Dedifferentiated amniotic fluid mesenchymal stem cell (primary cell): Measurements from ENCODE around the gene SCAF11.
A peak's percentile ranks its signal among the peaks of the same experiment; 100 is the strongest.

Experiments used
- DNase-seq: peaks from one replicate; pipeline ENCODE4 v3.0.0-alpha.2; 2016; ENCODE audit errors: extremely low spot score

SCAF11 gene

DNA sequence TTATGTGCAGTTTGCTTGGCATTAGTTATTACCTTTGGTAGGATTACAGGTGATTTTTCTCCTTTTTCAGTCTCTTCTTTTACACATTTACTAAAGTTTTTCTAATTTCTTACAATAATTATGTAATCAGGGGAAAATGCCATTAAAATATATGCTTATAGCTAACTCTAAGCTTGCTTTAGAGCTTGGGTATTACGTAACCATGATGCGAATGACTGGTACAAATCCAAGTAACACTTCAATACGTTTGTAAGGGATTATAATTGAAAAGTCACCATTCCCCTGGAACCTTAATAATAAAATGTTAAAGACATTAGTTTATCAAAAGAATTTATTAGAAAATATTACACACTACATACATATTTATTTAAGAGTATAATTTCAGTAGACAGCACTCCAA lies 71.6 kb downstream of the SCAF11 start:
- DNase-seq, result no peak

DNA sequence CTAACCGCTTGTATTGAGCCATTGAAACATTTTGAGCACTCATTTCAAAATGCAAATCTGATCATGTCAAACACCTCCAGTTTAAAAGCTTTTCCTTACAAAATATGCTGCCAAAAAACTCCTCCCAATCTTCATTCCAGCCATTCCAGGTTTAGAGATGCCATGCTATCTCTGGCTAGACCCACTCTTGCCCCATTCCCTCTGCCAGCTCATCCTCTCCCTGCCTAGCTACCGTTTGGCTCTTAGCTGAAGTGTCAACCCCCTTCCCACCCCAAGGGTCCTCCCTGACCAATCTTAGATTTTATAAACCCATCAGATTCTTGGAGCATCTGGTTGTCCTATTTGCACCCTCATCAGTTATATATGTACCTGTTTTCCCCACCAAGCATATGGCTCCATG lies 75.0 kb downstream of the SCAF11 start:
- no peak for DNase-seq

DNA sequence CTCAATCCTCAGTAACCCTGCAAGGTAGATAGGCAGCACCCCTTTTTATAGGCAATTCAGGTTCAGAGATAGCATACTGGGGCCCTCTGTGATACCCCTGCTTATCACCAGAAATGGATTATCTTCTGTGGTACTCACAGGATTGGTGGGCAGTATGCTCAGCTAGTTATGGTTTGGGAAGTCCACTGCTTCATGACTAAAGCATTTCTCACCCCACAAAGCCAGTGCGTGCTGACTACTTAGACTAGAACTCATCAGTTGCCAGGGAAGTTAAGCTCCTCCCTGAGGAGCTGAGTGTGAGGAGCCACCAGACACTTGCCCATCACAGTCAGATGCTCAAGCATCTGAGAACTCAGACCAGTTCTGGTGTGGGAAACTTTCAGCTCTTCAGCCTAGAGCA lies 76.3 kb downstream of the SCAF11 start:
- DNase-seq, result peak; percentile 56

DNA sequence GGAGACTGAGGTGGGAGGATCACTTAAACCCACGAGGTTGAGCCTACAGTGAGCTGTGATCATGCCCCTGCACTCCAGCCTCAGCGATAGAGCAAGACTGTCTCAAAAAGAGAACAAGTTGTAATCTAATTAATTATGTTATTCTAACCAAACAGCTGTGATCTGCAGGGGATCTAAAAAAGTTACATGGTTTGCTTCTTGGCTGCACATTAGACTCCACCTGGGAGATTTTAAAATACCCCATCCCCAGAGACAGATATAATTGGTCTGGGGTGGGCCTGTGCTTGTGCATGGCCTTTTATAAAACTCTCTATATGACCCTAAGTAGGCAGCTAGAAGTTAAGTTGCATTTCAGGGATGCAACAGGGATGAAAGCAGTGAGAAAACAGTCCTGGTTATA lies 76.7 kb downstream of the SCAF11 start:
- DNase-seq, result no peak

DNA sequence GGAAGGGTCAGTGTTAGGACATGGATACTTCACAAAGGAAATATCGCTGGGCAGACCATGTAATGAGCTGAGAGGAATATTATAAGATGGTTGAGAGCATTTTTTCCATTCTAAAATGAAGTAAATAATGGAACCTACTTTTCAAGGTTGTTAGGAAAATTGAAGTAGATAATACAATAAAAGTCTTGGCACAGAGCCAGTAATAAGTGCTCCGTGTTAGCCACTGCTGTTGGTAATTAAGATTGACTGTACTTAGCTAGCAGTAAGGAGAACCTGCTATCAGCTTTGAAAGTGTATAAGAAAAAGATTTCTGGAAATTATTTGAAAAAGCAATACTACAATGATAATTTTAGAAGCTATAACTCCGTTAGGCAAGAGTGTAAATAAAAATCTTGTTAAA lies 77.6 kb downstream of the SCAF11 start:
- no peak for DNase-seq

DNA sequence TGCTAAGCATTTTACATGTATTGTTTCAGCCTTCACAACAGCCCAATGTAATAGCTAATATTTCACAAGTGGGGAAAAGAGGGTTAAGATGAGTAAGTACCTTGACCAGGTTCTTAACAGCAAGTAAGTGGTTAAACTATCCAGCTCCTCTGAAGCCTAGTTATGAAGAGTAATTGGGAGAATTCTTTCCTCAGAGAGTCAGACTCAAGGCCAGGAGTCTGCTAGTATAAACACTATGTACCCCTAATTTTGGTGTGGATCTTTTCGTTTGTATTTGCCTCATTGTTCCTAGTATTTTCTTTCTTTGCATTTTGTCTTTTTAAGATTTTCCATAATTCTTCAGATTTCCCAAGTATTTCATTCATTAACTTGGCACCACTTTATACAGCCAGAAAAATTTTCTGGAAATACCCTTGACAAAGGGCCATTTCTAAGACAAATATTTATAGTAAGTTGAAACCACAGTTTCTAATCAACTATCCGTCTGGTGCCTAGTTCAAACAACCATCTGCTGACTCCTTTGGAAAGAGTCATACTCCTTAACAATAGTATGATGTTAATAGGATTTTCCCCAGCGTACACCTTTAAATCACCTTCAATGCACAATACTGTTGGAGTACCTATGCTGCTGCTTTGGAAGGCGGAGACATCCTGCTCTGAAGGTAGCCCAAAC lies 81.2 kb downstream of the SCAF11 start:
- DNase-seq, result no peak

DNA sequence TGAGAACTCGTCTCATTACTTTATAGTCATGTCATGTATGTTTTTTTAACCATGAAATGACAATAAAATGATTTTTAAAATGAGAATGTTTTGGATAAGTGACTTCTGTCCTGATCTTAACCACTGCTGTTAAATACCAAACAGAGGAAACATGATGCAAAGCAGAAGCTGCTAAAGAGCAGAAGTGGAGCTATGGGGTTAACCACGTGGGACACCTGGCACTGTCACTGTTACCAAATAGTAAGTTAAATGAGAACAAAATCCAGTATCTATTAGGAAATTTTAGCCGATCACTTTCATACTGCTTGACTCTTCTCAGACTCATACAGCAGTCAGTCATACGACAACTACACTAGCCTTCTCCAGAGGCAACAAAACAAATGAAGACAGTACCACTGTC lies 82.4 kb downstream of the SCAF11 start:
- no peak for DNase-seq

DNA sequence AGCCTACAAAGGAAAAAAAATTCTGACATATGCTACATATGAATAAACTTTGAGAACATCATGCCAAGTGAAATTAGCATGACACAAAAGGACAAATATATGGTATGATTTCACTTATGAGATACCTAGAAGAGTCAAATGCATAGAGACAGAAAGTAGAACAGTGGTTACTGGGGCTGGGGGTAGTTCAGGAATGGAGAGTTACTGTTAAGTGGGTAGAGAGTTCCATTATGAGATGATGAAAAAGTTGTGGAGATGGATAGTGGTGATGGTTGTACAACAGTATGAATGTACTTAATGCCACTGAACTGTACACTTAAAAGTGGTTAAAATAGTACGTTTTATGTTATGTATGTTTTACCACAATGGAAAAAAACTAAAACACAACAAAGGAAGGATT lies 92.3 kb downstream of the SCAF11 start:
- DNase-seq, result no peak

DNA sequence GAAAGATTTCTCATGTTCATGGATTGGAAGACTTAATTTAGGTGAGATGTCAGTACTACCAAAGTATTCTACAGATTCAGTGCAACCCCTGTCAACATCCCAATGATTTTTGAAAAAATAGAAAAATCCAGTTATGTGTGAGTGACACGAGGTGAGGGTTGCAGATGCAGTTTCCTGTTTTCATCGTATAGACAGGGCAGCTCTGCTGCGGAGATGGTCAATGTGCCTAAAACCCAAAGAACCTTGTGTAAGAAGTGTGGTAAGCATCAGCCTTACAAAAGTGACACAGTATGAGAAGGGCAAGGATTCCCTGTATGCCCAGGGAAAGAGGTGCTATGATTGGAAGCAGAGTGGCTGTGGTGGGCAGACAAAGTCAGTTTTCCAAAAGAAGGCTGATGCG lies 94.4 kb downstream of the SCAF11 start:
- no peak for DNase-seq

DNA sequence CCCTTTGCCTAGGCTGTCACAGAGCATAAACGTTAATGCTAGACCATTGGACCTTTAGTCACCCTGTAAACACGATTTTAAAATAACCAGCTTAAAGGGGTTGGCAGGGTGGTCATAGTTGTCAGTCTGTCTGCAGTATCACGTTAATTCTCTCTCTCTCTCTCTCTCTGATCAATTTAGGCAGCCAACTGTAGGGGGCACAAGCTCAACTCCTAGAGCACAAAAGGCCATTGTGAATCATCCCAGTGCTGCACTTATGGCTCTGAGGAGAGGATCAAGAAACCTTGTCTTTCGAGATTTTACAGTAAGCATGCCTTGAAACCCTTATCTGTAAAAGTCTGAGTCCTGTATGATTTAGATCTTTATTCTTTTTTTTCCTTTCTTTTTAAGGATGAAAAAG lies 97.1 kb downstream of the SCAF11 start:
- no peak for DNase-seq

DNA sequence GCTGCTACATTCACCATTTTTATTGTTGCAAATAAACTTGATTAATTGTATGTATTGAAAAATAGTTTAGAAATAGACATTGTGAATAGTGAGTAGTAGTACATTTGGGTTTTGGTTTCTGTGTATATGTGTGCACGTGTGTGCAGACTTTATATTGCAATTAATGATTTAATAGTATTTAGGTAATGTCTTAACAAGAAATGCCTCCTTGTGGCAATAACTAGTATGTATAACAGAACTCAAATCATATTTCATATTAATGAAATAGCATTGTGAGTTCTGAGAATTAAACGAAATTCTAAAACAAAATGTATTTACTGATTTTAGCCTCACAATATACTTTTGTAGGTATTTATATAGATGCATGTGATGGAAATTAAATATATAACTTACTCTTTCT lies 100.1 kb downstream of the SCAF11 start:
- no peak for DNase-seq

DNA sequence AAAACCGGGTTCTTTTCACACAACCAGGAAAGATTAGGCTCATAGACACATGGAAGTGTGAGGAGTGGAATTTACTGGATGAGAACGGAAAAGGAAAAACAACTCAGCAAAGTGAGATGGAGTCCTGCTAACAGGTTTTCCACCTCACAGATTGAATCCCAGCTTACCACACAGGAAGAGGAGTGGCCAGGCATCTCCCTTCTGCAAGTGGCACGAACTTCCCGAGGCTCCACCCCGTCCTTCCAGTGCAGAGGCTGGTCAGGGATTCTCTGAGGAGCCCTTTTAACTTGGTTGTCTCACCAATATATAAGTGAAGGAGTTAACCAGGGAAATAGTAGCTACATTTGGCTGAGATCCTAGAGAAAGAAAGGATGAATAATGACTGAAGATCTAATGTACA lies 102.8 kb downstream of the SCAF11 start:
- DNase-seq, result no peak

DNA sequence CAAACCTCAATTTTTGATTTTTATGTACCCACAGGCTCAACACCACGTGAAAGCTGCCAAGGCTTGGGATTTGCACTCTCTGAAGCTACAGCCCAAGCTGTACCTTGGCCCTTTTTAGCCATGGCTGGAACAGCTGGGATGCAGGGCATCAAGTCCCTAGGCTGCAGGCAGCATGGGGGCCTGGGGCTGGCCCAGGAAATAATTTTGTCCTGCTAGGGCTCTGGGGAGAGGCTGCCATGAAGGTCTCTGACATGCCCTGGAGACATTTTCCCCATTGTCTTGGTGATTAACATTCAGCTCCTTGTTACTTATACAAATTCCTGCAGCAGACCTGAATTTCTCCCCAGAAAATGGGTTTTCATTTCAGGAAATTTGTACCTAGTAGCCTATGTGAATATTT lies 103.7 kb downstream of the SCAF11 start:
- no peak for DNase-seq

DNA sequence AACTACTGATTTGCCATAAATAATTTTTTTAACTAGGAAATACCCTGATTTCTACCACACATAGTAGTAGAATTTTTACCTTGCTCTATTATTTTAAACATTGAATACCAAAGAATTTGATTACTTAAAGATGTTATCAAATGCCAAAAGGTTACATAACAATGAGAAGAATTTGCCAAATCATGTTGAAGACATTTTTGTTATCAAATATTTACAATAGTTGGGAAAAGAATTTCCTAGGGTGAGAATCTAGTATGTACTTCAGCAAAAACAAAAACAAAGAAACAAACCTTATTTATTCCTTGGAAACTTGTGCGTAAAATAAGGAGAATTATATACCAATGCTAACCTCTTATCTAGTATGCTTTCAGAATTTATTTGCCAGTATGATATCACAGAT lies 107.2 kb downstream of the SCAF11 start:
- no peak for DNase-seq

DNA sequence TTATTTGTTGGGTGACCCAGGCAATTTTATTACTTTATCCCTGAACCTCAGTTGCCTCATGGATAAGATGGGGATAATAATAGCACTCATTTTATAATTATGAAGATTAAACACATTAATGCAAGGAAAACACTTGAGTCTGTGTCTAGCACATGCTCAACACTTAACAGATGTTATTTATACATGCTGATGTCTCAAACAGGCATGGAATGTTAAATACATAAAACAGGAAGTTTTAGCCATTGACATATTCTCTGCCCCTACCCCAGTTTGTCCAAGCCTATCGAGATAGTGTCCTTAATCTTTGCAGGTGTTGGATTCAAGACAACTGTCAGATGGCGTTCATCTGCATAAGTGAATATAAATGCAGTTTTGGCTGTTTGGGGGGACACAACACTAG lies 109.8 kb downstream of the SCAF11 start:
- DNase-seq, result no peak

DNA sequence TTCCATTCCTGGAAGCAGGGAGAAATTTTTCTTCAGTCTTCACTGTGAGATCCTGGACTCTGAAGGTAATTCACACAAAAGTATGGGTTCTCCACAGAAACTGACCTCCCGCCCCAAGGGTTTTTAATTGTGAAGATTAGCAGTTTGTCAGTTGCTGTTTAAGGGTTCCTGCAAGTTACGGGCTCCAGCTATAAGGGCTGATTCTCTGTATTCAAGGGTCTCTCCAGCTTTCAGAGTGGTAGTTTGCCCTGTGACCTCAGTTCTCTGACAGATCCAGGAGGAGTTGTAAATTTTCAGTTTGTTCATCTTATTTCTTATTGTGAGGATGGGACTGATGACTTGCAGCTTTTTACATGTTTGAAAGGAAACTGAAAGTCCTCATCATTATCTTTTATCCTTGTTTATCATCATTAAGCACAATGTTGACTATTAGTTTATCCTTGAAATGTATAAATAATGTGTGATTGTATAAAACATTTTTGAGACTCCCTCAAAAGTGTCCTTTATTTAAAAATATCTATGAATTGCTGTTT lies 110.9 kb downstream of the SCAF11 start:
- DNase-seq, result no peak

DNA sequence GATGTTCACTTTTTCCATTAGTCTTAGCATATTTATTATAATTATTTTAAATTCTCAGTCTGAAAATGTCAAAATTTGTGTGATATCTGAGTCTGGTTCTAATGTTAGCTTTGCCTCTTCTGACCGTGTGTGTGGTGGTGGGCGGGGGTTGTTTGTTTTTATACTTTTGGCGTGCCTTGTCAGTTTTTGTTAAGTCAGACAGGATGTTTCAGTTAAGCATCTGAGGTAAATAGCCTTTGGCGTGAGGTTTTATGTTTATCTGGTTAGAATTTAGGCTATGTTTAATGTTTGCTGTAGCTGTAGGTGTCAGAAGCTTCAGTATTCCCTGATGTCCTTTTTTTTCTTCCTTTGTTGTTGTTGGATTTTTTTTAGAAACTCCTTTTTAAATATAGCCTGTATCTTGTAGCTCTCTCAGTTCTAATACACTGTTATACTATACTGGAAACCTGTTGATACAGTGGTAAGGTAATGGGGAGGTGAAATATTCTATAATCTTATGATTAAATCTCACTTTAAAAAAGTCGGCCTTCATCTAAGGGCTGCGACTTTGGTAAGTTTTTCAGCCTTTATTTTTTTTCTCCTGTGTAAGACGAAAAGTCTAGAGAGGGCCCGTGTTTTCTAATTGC lies 111.6 kb downstream of the SCAF11 start:
- DNase-seq, result no peak

DNA sequence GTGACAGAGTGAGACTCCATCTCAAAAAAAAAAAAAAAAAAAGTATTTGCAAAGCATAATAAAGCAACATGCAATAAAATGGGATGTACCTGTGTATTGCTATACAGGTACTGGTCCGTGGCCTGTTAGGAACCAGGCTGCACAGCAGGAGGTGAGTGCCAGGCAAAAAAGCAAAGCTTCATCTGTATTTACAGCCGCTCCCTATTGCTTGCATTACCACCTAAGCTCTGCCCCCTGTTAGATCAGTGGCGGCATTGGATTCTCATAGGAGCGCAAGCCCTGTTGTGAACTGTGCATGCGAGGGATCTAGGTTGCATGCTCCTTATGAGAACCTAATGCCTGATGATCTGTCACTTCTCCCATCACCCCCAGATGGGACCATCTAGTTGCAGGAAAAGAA lies 113.3 kb downstream of the SCAF11 start:
- no peak for DNase-seq

DNA sequence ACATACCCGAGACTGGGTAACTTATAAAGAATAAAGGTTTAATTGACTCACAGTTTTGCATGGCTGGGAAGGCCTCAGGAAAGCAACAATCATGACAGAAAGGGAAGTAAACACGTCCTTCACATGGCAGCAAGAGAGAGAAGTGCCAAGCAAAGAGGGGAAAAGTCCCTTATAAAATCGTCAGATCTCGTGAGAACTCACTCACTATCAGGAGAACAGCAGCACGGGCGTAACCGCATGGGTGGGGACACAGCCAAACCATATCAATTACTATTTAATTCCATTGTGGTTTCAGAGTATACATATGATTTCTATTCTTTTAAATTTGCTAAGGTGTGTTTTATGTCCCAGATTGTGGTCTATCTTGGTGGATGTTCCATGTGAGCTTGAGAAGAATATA lies 117.9 kb downstream of the SCAF11 start:
- DNase-seq, result no peak
